Measurements from ENCODE around the gene TGM1. TPM values are rescaled to one million over a fixed set of nuclear protein-coding genes. Genes with fewer than 3 reads are reported as not detected.

TGM1 gene
- total and polyA plus RNA-seq, 2 donors (not counting 1 experiment from before 2014, with no cell fraction given) = 0.83 to 1.4 TPM

DNA sequence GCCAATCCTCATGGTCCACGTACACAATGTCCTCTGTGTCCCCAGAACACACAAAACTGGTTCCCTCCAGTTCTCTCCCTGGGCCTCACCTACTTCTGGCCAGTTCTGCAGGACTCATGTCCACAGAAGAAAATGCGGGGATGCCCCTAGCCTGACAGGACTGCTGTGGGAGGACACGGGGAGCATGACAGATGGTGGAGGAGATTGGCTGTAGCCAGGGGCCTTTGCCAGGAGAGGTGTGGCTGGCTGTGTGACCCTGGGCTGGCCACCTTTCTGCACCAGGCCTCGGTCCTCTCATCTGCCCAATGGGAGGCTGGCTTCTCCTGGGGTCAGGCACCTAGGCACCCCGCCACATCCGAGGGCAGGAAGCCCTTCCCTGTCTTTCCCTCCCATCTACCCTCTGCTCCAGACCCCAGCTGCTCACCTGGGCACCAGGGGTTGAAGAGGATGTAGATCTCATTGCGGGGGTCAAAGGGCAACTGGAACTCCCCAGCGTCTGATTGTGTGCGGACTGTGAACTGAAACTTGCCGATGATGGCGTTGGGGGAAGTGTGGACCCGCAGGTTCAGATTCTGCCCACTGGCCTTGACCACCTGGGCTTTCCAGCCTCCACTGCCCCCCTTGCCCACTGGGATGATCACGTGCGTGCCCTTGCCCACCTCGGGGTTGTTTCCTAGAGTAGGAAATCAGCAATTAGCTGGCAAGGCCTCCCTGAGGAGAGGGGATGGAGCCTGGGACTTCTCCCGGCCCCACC, 2.8 kb downstream of the TGM1 start:
- Histone ChIP-seq H3K4me1 (ENCODE audit: control insufficient read depth, extremely low read depth, insufficient read depth, low read length) (no peaks in the 10 kb centered on the region), H3K27ac (ENCODE audit: insufficient read depth, low read length) (no peak overlapping the region), H3K9ac (ENCODE audit: insufficient read depth, low read length) (no peak overlapping the region), H3K27me3 (ENCODE audit: control insufficient read depth, insufficient read depth, low read length) (no peaks in the 10 kb centered on the region), H3K36me3 (ENCODE audit: control insufficient read depth, insufficient read depth, low read length) (no peaks in the 10 kb centered on the region), H3K4me2 (ENCODE audit: extremely low read depth, insufficient read depth, low read length) (no peak overlapping the region), H4K20me1 (ENCODE audit: control insufficient read depth, extremely low read depth, insufficient read depth, low read length) (no peaks in the 10 kb centered on the region), H2AFZ (ENCODE audit: low read length) (no peak overlapping the region), H3K79me2 (ENCODE audit: control insufficient read depth, insufficient read depth, low read length) (no peaks in the 10 kb centered on the region), H3K9me3 (ENCODE audit: control insufficient read depth, insufficient read depth, low read depth, low read length) (no peaks in the 10 kb centered on the region), H3K4me3 (replicated peaks in 1 of 4; ENCODE audit: control extremely low read depth in 1 of 4, insufficient read depth in 1 of 4, low read depth in 3 of 4, low read length in 4 of 4) (no peak overlapping the region)
- no peak for DNase-seq (ENCODE audit: low read depth in 2 of 2)
- TF ChIP-seq, protein P1, sequence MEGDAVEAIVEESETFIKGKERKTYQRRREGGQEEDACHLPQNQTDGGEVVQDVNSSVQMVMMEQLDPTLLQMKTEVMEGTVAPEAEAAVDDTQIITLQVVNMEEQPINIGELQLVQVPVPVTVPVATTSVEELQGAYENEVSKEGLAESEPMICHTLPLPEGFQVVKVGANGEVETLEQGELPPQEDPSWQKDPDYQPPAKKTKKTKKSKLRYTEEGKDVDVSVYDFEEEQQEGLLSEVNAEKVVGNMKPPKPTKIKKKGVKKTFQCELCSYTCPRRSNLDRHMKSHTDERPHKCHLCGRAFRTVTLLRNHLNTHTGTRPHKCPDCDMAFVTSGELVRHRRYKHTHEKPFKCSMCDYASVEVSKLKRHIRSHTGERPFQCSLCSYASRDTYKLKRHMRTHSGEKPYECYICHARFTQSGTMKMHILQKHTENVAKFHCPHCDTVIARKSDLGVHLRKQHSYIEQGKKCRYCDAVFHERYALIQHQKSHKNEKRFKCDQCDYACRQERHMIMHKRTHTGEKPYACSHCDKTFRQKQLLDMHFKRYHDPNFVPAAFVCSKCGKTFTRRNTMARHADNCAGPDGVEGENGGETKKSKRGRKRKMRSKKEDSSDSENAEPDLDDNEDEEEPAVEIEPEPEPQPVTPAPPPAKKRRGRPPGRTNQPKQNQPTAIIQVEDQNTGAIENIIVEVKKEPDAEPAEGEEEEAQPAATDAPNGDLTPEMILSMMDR (conservative IDR thresholded peaks at IDR 0.05 in 1 of 2, IDR thresholded peaks at IDR 0.05 in 1 of 2; ENCODE audit: low read depth in 1 of 2, low read length in 2 of 2) = no peak
- no peak for TF ChIP-seq EZH2 (IDR thresholded peaks at IDR 0.05; ENCODE audit: low read length, missing control alignments)

DNA sequence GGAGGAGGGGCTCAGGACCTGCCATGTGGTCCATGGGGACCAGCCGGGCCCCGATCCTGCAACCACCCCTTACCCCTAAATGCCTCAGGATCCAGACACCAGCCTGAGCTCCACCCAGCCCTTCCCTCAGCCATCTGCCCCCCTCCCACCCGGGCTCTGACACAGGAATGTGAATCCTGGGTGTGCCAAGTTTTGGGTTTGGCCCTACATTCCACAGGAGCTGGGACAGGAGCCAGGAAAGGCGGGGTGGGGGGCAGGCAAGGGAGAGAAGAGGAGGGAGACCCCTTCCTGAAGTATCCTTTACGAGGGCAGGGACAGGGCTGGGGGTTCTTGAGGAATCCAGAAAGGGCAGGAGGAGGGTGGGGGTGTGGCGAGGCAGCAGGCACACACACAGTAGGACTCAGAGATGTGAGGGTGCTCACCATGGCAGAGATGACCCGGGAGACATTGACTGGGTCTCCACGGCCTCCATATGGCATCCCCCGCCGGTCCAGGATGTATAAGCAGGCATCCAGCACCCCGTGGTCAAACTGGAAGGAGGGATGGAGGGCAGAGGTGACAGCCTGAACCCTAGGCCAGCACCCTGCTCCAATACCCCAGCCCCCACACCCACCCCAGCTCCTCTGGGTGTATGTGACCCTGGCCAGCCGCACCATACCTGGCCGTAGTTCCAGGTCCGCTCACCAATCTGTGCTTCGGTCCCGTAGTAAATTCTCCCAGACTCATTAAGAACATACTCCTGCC, 3.5 kb downstream of the TGM1 start:
- Histone ChIP-seq H3K4me3 (replicated peaks in 1 of 4; ENCODE audit: control extremely low read depth in 1 of 4, insufficient read depth in 1 of 4, low read depth in 3 of 4, low read length in 4 of 4) (no peak overlapping the region), H3K4me1 (ENCODE audit: control insufficient read depth, extremely low read depth, insufficient read depth, low read length) (no peaks in the 10 kb centered on the region), H3K9ac (ENCODE audit: insufficient read depth, low read length) (no peak overlapping the region), H3K27me3 (ENCODE audit: control insufficient read depth, insufficient read depth, low read length) (no peaks in the 10 kb centered on the region), H3K79me2 (ENCODE audit: control insufficient read depth, insufficient read depth, low read length) (no peaks in the 10 kb centered on the region), H3K4me2 (ENCODE audit: extremely low read depth, insufficient read depth, low read length) (no peak overlapping the region), H3K27ac (ENCODE audit: insufficient read depth, low read length) (no peak overlapping the region), H3K36me3 (ENCODE audit: control insufficient read depth, insufficient read depth, low read length) (no peaks in the 10 kb centered on the region), H2AFZ (ENCODE audit: low read length) (no peak overlapping the region), H4K20me1 (ENCODE audit: control insufficient read depth, extremely low read depth, insufficient read depth, low read length) (no peaks in the 10 kb centered on the region), H3K9me3 (ENCODE audit: control insufficient read depth, insufficient read depth, low read depth, low read length) (no peaks in the 10 kb centered on the region)
- peak; percentile 11 to 68 for DNase-seq (ENCODE audit: low read depth in 2 of 2)
- no peak for TF ChIP-seq EZH2 (IDR thresholded peaks at IDR 0.05; ENCODE audit: low read length, missing control alignments)
- TF ChIP-seq, protein P1 (conservative IDR thresholded peaks at IDR 0.05 in 1 of 2, IDR thresholded peaks at IDR 0.05 in 1 of 2; ENCODE audit: low read depth in 1 of 2, low read length in 2 of 2) = no peak

DNA sequence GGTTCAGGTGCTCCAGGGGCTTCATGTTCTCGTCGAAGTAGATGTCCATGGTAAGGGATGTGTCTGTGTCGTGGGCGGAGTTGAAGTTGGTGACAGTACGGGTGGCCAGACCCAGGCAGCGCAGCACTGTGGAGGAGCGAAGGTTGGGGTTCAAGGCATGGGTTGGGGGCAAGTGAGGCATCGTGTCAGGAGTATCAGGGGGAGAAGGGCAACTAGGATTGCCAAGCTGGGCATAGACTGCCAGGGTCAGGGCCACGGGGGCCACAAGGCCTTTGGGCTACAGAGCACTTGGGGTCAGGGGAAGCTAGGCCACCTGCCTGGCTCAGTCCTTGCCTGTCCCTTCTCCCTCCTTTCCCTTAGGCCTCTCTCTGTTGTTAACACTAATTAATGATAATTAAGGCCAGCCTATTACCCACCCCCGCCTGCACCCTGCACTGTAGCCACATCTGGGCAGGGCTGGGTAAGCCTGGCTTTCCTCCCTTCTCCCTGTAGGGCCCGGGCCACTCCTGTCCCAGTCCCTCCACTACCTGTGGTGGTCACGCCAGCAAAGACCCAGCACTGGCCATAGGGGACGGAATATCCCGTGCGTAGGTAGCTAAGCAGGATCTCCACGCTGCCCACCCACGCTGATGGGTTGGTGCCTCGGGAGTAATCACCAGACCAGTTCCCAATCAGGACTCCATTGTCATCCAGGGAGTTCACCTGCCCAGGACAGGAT, 4.3 kb downstream of the TGM1 start:
- TF ChIP-seq, protein P1 (conservative IDR thresholded peaks at IDR 0.05 in 1 of 2, IDR thresholded peaks at IDR 0.05 in 1 of 2; ENCODE audit: low read depth in 1 of 2, low read length in 2 of 2) = no peak
- no peak for TF ChIP-seq EZH2 (IDR thresholded peaks at IDR 0.05; ENCODE audit: low read length, missing control alignments)
- no peak for DNase-seq (ENCODE audit: low read depth in 2 of 2)
- H3K4me3 ChIP-seq (replicated peaks in 1 of 4; ENCODE audit: control extremely low read depth in 1 of 4, insufficient read depth in 1 of 4, low read depth in 3 of 4, low read length in 4 of 4) = no peak overlapping the region
- no peak overlapping the region for H2AFZ ChIP-seq (ENCODE audit: low read length)
- no peak overlapping the region for H3K4me2 ChIP-seq (ENCODE audit: extremely low read depth, insufficient read depth, low read length)
- H3K27ac ChIP-seq (ENCODE audit: insufficient read depth, low read length) = no peak overlapping the region
- H3K79me2 ChIP-seq (ENCODE audit: control insufficient read depth, insufficient read depth, low read length) = no peaks in the 10 kb centered on the region
- H3K9ac ChIP-seq (ENCODE audit: insufficient read depth, low read length) = no peak overlapping the region
- H3K36me3 ChIP-seq (ENCODE audit: control insufficient read depth, insufficient read depth, low read length) = no peaks in the 10 kb centered on the region
- H3K9me3 ChIP-seq (ENCODE audit: control insufficient read depth, insufficient read depth, low read depth, low read length) = no peaks in the 10 kb centered on the region
- H3K4me1 ChIP-seq (ENCODE audit: control insufficient read depth, extremely low read depth, insufficient read depth, low read length) = no peaks in the 10 kb centered on the region
- no peaks in the 10 kb centered on the region for H3K27me3 ChIP-seq (ENCODE audit: control insufficient read depth, insufficient read depth, low read length)
- no peaks in the 10 kb centered on the region for H4K20me1 ChIP-seq (ENCODE audit: control insufficient read depth, extremely low read depth, insufficient read depth, low read length)
